Body of pancreas (tissue), 4 donors: ENCODE measurements around the gene AKT3. TPM values are rescaled to one million over a fixed set of nuclear protein-coding genes. Genes with fewer than 3 reads are reported as not detected.
"Not testable (repeated sequence)": the region's sequence is repeated elsewhere in the genome, so short reads cannot be mapped to it uniquely, and the experiment has no call there.

Experiments used
- ATAC-seq: fragments of 150-250 bp; one replicate; pipeline ENCODE4 v1.9.1; 2016
- DNase-seq, 4 donors: peaks; one replicate each; pipeline ENCODE4 v3.0.0-alpha.2; 2019
- H3K27ac ChIP-seq, 4 donors: fragments of 200-600 bp; sonication (generic); 1 replicate in 3 of 4; 2 replicates in 1 of 4; pipeline versions ENCODE4 v1.5.1 to v1.6.1; 2016 to 2019; ENCODE audit warnings: mild to moderate bottlenecking in 1 of 4, mixed read lengths in 1 of 4, moderate library complexity in 1 of 4
- H3K27me3 ChIP-seq, 2 donors: fragments of 200-600 bp; sonication (generic); one replicate each; pipeline ENCODE4 v1.6.0; 2016; ENCODE audit warnings: mild to moderate bottlenecking in 1 of 2
- H3K36me3 ChIP-seq, 2 donors: fragments of 200-600 bp; sonication (generic); replicated peaks in 1 of 2; 2 replicates each; pipeline ENCODE4 v1.5.1; 2016; ENCODE audit warnings: low read depth in 2 of 2; ENCODE audit not compliant: insufficient read depth in 1 of 2
- H3K4me1 ChIP-seq: fragments of 200-600 bp; sonication (generic); one replicate; pipeline ENCODE4 v1.6.0; 2016
- H3K4me3 ChIP-seq, 2 donors: fragments of 200-600 bp; sonication (generic); 1 replicate in 1 of 2; 2 replicates in 1 of 2; pipeline ENCODE4 v1.5.1; 2016 to 2019
- H3K9me3 ChIP-seq, 3 donors: fragments of 200-600 bp; sonication (generic); 1 replicate in 2 of 3; 2 replicates in 1 of 3; pipeline ENCODE4 v1.5.1; 2016
- CTCF ChIP-seq, 7 experiments: fragments of 450-650 bp in 4 of 7; fragments of 200-600 bp in 3 of 7; sonication (generic) in 3 of 7; IDR thresholded peaks; one replicate each; pipeline ENCODE4 v1.5.1; 2016 to 2019; ENCODE audit warnings: antibody characterized with exemption in 7 of 7
- POLR2A ChIP-seq, 3 donors: fragments of 450-650 bp; IDR thresholded peaks; one replicate each; pipeline ENCODE4 v1.6.1; 2016; ENCODE audit warnings: antibody characterized with exemption in 3 of 3, mild to moderate bottlenecking in 2 of 3
- WGBS, 2 donors: methylation state at CpG; one replicate each; pipeline ENCODE4 v1.1.5; 2017; 5-methylcytosine and 5-hydroxymethylcytosine counted together
- intact Hi-C: fragments of 100-400 bp; cut with DNase I; formaldehyde crosslinking; loops from one replicate; pipeline ENCODE4 v1.15.1; 2023
- total RNA-seq, 2 donors: library from RNA; depleted of rRNA; stranded (reverse); fragments of >200 nt; gene quantifications; one replicate each; pipeline ENCODE4 v1.1.0, GENCODE V29; 2016

The AKT3 gene
- total RNA-seq, 2 donors from 2014 or later = 14.0 to 24.7 TPM

- no peak for DNase-seq
- no peak for ATAC-seq
- Histone ChIP-seq H3K9me3 (no peaks in the 10 kb centered on the region), H3K36me3 (no peaks in the 10 kb centered on the region), H3K4me3 (no peak overlapping the region), H3K27ac (no peak overlapping the region), H3K4me1 (no peaks in the 10 kb centered on the region), H3K27me3 (no peaks in the 10 kb centered on the region)
- TF ChIP-seq CTCF (IDR thresholded peaks at IDR 0.05) (no peak), POLR2A (IDR thresholded peaks at IDR 0.05) (no peak)
- intact Hi-C loops = no loop called here
- 93 to 95% methylated on average over 1 of the region's 1 CpG for WGBS, 2 donors
Measured at GRCh38 chr1:243837907-243838535, 12.0 kb downstream of the AKT3 start.

- Histone ChIP-seq H3K4me3 (no peak overlapping the region), H3K27ac (no peak overlapping the region), H3K27me3 (no peaks in the 10 kb centered on the region), H3K36me3 (no peaks in the 10 kb centered on the region), H3K4me1 (no peaks in the 10 kb centered on the region), H3K9me3 (no peaks in the 10 kb centered on the region)
- no peak for TF ChIP-seq CTCF (IDR thresholded peaks at IDR 0.05)
- intact Hi-C loops = no loop called here
- DNase-seq = no peak
- WGBS, 2 donors = 89 to 90% methylated on average over 4 of the region's 4 CpGs
- no peak for ATAC-seq
Measured at GRCh38 chr1:243834130-243834529, 15.9 kb downstream of the AKT3 start.

GRCh38 chr1:243831463-243831862, 18.6 kb downstream of the AKT3 start:
- Histone ChIP-seq H3K36me3 (no peaks in the 10 kb centered on the region), H3K27me3 (no peaks in the 10 kb centered on the region), H3K4me1 (no peaks in the 10 kb centered on the region), H3K4me3 (no peak overlapping the region), H3K9me3 (no peaks in the 10 kb centered on the region), H3K27ac (no peak overlapping the region)
- no peak for ATAC-seq
- WGBS, 2 donors = 85 to 90% methylated on average over 3 of the region's 3 CpGs
- intact Hi-C loops = no loop called here
- no peak for TF ChIP-seq POLR2A (IDR thresholded peaks at IDR 0.05)
- no peak for TF ChIP-seq CTCF (IDR thresholded peaks at IDR 0.05)
- DNase-seq = no peak

GRCh38 chr1:243827206-243827605, 22.8 kb downstream of the AKT3 start:
- H3K4me1 ChIP-seq = no peaks in the 10 kb centered on the region
- H3K9me3 ChIP-seq = no peaks in the 10 kb centered on the region
- TF ChIP-seq CTCF (IDR thresholded peaks at IDR 0.05) (no peak), POLR2A (IDR thresholded peaks at IDR 0.05) (no peak)
- H3K27ac ChIP-seq = no peak overlapping the region
- H3K36me3 ChIP-seq = no peaks in the 10 kb centered on the region
- no peak for DNase-seq
- intact Hi-C loops = no loop called here
- H3K4me3 ChIP-seq = no peak overlapping the region
- H3K27me3 ChIP-seq = no peaks in the 10 kb centered on the region
- no peak for ATAC-seq

- H3K4me1 ChIP-seq, H3K36me3 ChIP-seq, ATAC-seq, H3K27me3 ChIP-seq, H3K27ac ChIP-seq, H3K9me3 ChIP-seq, H3K4me3 ChIP-seq, intact Hi-C loops, DNase-seq: not testable (repeated sequence)
- WGBS, 2 donors = 50 to 67% methylated on average over 1 of the region's 1 CpG
Measured at GRCh38 chr1:243824907-243825306, 25.1 kb downstream of the AKT3 start.
